HG02870 (cell line): ENCODE results near the gene RNF126.
"Not testable (repeated sequence)": the region's sequence is repeated elsewhere in the genome, so short reads cannot be mapped to it uniquely, and the experiment has no call there.

Experiments
- ATAC-seq: cut with Tn5 transposase; IDR thresholded peaks from one replicate; pipeline ENCODE4 v1.9.1; 2021; ENCODE audit warnings: mild to moderate bottlenecking, moderate library complexity; ENCODE audit not compliant: unreplicated experiment

RNF126 gene

GRCh38 chr19:686589-687297, 23.7 kb upstream of the RNF126 start:
- ATAC-seq, result no peak

GRCh38 chr19:685454-685931, 22.5 kb upstream of the RNF126 start:
- no peak for ATAC-seq

GRCh38 chr19:682678-683320, 19.8 kb upstream of the RNF126 start:
- no peak for ATAC-seq

- no peak for ATAC-seq
Measured at GRCh38 chr19:681029-682019, 18.3 kb upstream of the RNF126 start.

- ATAC-seq, result peak; percentile 64
Measured at GRCh38 chr19:680287-681028, 17.4 kb upstream of the RNF126 start.

- ATAC-seq, result peak; percentile 12
Measured at GRCh38 chr19:679418-680286, 16.6 kb upstream of the RNF126 start.

- no peak for ATAC-seq
Measured at GRCh38 chr19:678791-679388, 15.9 kb upstream of the RNF126 start.

- no peak for ATAC-seq
Measured at GRCh38 chr19:677601-678436, 14.8 kb upstream of the RNF126 start.

- no peak for ATAC-seq
Measured at GRCh38 chr19:677201-677600, 14.2 kb upstream of the RNF126 start.

- ATAC-seq, result no peak
Measured at GRCh38 chr19:676339-677105, 13.5 kb upstream of the RNF126 start, which contains the start of gene FSTL3. TSS of gene FSTL3 (plus strand) at chr19:676392. CDS start at chr19:676424, 32 bp downstream.

GRCh38 chr19:676007-676338, 13.0 kb upstream of the RNF126 start:
- no peak for ATAC-seq

- no peak for ATAC-seq
Measured at GRCh38 chr19:674282-675151, 11.5 kb upstream of the RNF126 start.

GRCh38 chr19:670609-671075, 7.6 kb upstream of the RNF126 start:
- no peak for ATAC-seq

GRCh38 chr19:668675-669434, 5.8 kb upstream of the RNF126 start:
- ATAC-seq, result not testable (repeated sequence)

GRCh38 chr19:666985-667573, 4.1 kb upstream of the RNF126 start:
- ATAC-seq, result not testable (repeated sequence)
